Astrocyte (in vitro differentiated cells and primary cell): Measurements from ENCODE around the gene AGPAT3. TPM values are rescaled to one million over a fixed set of nuclear protein-coding genes. Genes with fewer than 3 reads are reported as not detected.
A peak's percentile ranks its signal among the peaks of the same experiment; 100 is the strongest.

Experiments
- DNase-seq: peaks from one replicate; pipeline ENCODE4 v3.0.0-alpha.2; 2010; ENCODE audit warnings: low read depth
- FAIRE-seq: peaks from 2 replicates; lab custom pipeline; 2011; peaks lifted over from hg19 to GRCh38; lab: Jason Lieb, UNC
- H2AFZ ChIP-seq: 2 replicates; pipeline ENCODE4 v1.6.0; 2012; ENCODE audit warnings: low read depth, low read length, inconsistent platforms
- H3K27ac ChIP-seq: 2 replicates; pipeline ENCODE4 v1.5.1; 2011; ENCODE audit warnings: low read depth, low read length, inconsistent platforms
- H3K27me3 ChIP-seq: 2 replicates; pipeline ENCODE4 v1.6.0; 2011; ENCODE audit warnings: low read length, inconsistent platforms; ENCODE audit not compliant: insufficient read depth
- H3K36me3 ChIP-seq: 2 replicates; pipeline ENCODE4 v1.5.1; 2011; ENCODE audit warnings: low read length, inconsistent platforms; ENCODE audit not compliant: insufficient read depth
- H3K4me1 ChIP-seq: 2 replicates; pipeline ENCODE4 v1.5.1; 2011; ENCODE audit warnings: low read length, inconsistent platforms; ENCODE audit not compliant: insufficient read depth
- H3K4me2 ChIP-seq: 2 replicates; pipeline ENCODE4 v1.6.0; 2012; ENCODE audit warnings: low read length, inconsistent platforms
- H3K4me3 ChIP-seq: 2 replicates; pipeline ENCODE4 v1.5.1; 2011; ENCODE audit warnings: low read depth, mild to moderate bottlenecking, low read length, inconsistent platforms; ENCODE audit not compliant: insufficient read depth
- H3K79me2 ChIP-seq: 2 replicates; pipeline ENCODE4 v1.6.0; 2012; ENCODE audit warnings: mild to moderate bottlenecking, low read length, inconsistent platforms; ENCODE audit not compliant: insufficient read depth
- H3K9ac ChIP-seq: 2 replicates; pipeline ENCODE4 v1.6.0; 2012; ENCODE audit warnings: mild to moderate bottlenecking, low read length, inconsistent platforms
- H3K9me3 ChIP-seq: 2 replicates; pipeline ENCODE4 v1.5.1; 2012; ENCODE audit warnings: low read depth, mild to moderate bottlenecking, low read length, inconsistent platforms; ENCODE audit not compliant: insufficient read depth
- H4K20me1 ChIP-seq: 2 replicates; pipeline ENCODE4 v1.6.0; 2012; ENCODE audit warnings: low read length, inconsistent platforms; ENCODE audit not compliant: insufficient read depth
- H3K27ac Mint-ChIP-seq: one replicate; pipeline ENCODE4 v1.8.0; 2021; ENCODE audit warnings: mild to moderate bottlenecking, mixed read lengths; ENCODE audit not compliant: unreplicated experiment
- H3K27me3 Mint-ChIP-seq: one replicate; pipeline ENCODE4 v1.8.0; 2021; ENCODE audit warnings: low read depth, mixed read lengths; ENCODE audit not compliant: unreplicated experiment
- H3K36me3 Mint-ChIP-seq: one replicate; pipeline ENCODE4 v1.8.0; 2021; ENCODE audit warnings: low read depth, mixed read lengths; ENCODE audit not compliant: unreplicated experiment
- H3K4me1 Mint-ChIP-seq: one replicate; pipeline ENCODE4 v1.8.0; 2021; ENCODE audit warnings: low read depth, mixed read lengths; ENCODE audit not compliant: unreplicated experiment
- H3K4me3 Mint-ChIP-seq: one replicate; pipeline ENCODE4 v1.8.0; 2021; ENCODE audit warnings: mild to moderate bottlenecking, moderate library complexity, mixed read lengths; ENCODE audit not compliant: unreplicated experiment
- H3K9me3 Mint-ChIP-seq: one replicate; pipeline ENCODE4 v1.8.0; 2021; ENCODE audit warnings: mild to moderate bottlenecking, mixed read lengths; ENCODE audit not compliant: unreplicated experiment
- EZH2 ChIP-seq: IDR thresholded peaks from 2 replicates; pipeline ENCODE4 v1.6.1; 2012; ENCODE audit warnings: mild to moderate bottlenecking, low read length, inconsistent platforms; ENCODE audit not compliant: insufficient read depth
- total RNA-seq: library from RNA; stranded (reverse); gene quantifications from 2 replicates; pipeline ENCODE4 v1.2.1, GENCODE V29; 2021
- TF ChIP-seq, protein P1 (sequence below): IDR thresholded peaks from 2 replicates; pipeline ENCODE4 v1.5.1; 2011; ENCODE audit warnings: low read depth, mild to moderate bottlenecking, inconsistent platforms, low read length, moderate library complexity; ENCODE audit not compliant: insufficient read depth

AGPAT3 gene
- total RNA-seq, 1 donor from 2014 or later, result 34.7 TPM

GRCh38 chr21:43849532-43850299, 15.3 kb upstream of the AGPAT3 start:
- Histone ChIP-seq H2AFZ (no peak overlapping the region), H3K9ac (no peak overlapping the region), H3K4me2 (no peak overlapping the region), H3K4me3 (no peak overlapping the region), H3K9me3 (no peaks in the 10 kb centered on the region), H3K36me3 (no peaks in the 10 kb centered on the region), H3K27ac (no peak overlapping the region), H4K20me1 (no peaks in the 10 kb centered on the region), H3K79me2 (no peaks in the 10 kb centered on the region), H3K27me3 (peaks cover 3% of the 10 kb centered on the region), H3K4me1 (no peaks in the 10 kb centered on the region)
- DNase-seq (no peak), FAIRE-seq (no peak)
- no peaks in the 10 kb centered on the region for H3K36me3 Mint-ChIP-seq
- H3K27ac Mint-ChIP-seq, result no peak overlapping the region
- H3K9me3 Mint-ChIP-seq, result peaks cover 14% of the 10 kb centered on the region
- H3K4me3 Mint-ChIP-seq, result peak overlapping the region; percentile 40
- TF ChIP-seq EZH2, result no peak
- TF ChIP-seq, protein P1, sequence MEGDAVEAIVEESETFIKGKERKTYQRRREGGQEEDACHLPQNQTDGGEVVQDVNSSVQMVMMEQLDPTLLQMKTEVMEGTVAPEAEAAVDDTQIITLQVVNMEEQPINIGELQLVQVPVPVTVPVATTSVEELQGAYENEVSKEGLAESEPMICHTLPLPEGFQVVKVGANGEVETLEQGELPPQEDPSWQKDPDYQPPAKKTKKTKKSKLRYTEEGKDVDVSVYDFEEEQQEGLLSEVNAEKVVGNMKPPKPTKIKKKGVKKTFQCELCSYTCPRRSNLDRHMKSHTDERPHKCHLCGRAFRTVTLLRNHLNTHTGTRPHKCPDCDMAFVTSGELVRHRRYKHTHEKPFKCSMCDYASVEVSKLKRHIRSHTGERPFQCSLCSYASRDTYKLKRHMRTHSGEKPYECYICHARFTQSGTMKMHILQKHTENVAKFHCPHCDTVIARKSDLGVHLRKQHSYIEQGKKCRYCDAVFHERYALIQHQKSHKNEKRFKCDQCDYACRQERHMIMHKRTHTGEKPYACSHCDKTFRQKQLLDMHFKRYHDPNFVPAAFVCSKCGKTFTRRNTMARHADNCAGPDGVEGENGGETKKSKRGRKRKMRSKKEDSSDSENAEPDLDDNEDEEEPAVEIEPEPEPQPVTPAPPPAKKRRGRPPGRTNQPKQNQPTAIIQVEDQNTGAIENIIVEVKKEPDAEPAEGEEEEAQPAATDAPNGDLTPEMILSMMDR, result no peak
- peaks cover 22% of the 10 kb centered on the region for H3K27me3 Mint-ChIP-seq
- no peaks in the 10 kb centered on the region for H3K4me1 Mint-ChIP-seq

GRCh38 chr21:43850728-43851295, 14.2 kb upstream of the AGPAT3 start:
- no peaks in the 10 kb centered on the region for H4K20me1 ChIP-seq
- H3K79me2 ChIP-seq, result no peaks in the 10 kb centered on the region
- H3K4me1 ChIP-seq, result no peaks in the 10 kb centered on the region
- Mint-ChIP-seq H3K27me3 (peaks cover 25% of the 10 kb centered on the region), H3K4me3 (no peak overlapping the region), H3K36me3 (no peaks in the 10 kb centered on the region), H3K9me3 (peaks cover 14% of the 10 kb centered on the region), H3K27ac (no peak overlapping the region), H3K4me1 (no peaks in the 10 kb centered on the region)
- H3K27ac ChIP-seq, result no peak overlapping the region
- no peak overlapping the region for H3K4me2 ChIP-seq
- no peak for FAIRE-seq
- no peak overlapping the region for H3K9ac ChIP-seq
- peaks cover 6% of the 10 kb centered on the region for H3K27me3 ChIP-seq
- no peak overlapping the region for H2AFZ ChIP-seq
- DNase-seq, result no peak
- no peaks in the 10 kb centered on the region for H3K36me3 ChIP-seq
- TF ChIP-seq, protein P1, result no peak
- TF ChIP-seq EZH2, result no peak
- H3K9me3 ChIP-seq, result no peaks in the 10 kb centered on the region
- no peak overlapping the region for H3K4me3 ChIP-seq

- H3K27ac Mint-ChIP-seq, result no peak overlapping the region
- DNase-seq (no peak), FAIRE-seq (no peak)
- no peak overlapping the region for H2AFZ ChIP-seq
- TF ChIP-seq, protein P1, result no peak
- TF ChIP-seq EZH2, result no peak
- no peak overlapping the region for H3K9ac ChIP-seq
- no peaks in the 10 kb centered on the region for H3K4me1 ChIP-seq
- no peaks in the 10 kb centered on the region for H3K36me3 ChIP-seq
- peaks cover 25% of the 10 kb centered on the region for H3K27me3 Mint-ChIP-seq
- H3K79me2 ChIP-seq, result no peaks in the 10 kb centered on the region
- peaks cover 8% of the 10 kb centered on the region for H3K27me3 ChIP-seq
- H3K36me3 Mint-ChIP-seq, result no peaks in the 10 kb centered on the region
- H4K20me1 ChIP-seq, result no peaks in the 10 kb centered on the region
- H3K4me3 ChIP-seq, result no peak overlapping the region
- no peak overlapping the region for H3K4me3 Mint-ChIP-seq
- H3K9me3 ChIP-seq, result no peaks in the 10 kb centered on the region
- H3K4me2 ChIP-seq, result no peak overlapping the region
- peaks cover 14% of the 10 kb centered on the region for H3K9me3 Mint-ChIP-seq
- no peaks in the 10 kb centered on the region for H3K4me1 Mint-ChIP-seq
- H3K27ac ChIP-seq, result no peak overlapping the region
These were observed 13.4 kb upstream of the AGPAT3 start for GRCh38 chr21:43851593-43851992.
